ENCODE measurements around the gene BRAT1.

Gene BRAT1

GRCh38 chr7:2596464-2597272 lies 41.3 kb upstream of the BRAT1 start:
- no peak overlapping the region for H3K4me2 ChIP-seq
- H4K20me1 ChIP-seq (ENCODE audit: insufficient read depth) = no peaks in the 10 kb centered on the region
- H3K27ac ChIP-seq = no peak overlapping the region
- no peak overlapping the region for H2AFZ ChIP-seq (ENCODE audit: low read depth)
- peaks cover 3% of the 10 kb centered on the region; the same call in 1 of the 2 replicates for H3K36me3 ChIP-seq (ENCODE audit: insufficient read depth)
- TF ChIP-seq CTCF (conservative IDR thresholded peaks at IDR 0.05; ENCODE audit: low read depth, low read length) = no peak
- H3K4me3 ChIP-seq (IDR thresholded peaks at IDR 0.05; ENCODE audit: insufficient read depth, low read depth, low read length) = no peak overlapping the region
- H3K79me2 ChIP-seq (ENCODE audit: insufficient read depth, low read depth) = no peaks in the 10 kb centered on the region
- no peaks in the 10 kb centered on the region for H3K4me1 ChIP-seq (ENCODE audit: low read depth, poor library complexity, severe bottlenecking)
- H3K27me3 ChIP-seq (ENCODE audit: insufficient read depth, low read depth) = no peaks in the 10 kb centered on the region
- no peak overlapping the region for H3K9ac ChIP-seq

- no peak overlapping the region for H3K27ac ChIP-seq
- no peaks in the 10 kb centered on the region for H3K27me3 ChIP-seq (ENCODE audit: insufficient read depth, low read depth)
- H4K20me1 ChIP-seq (ENCODE audit: insufficient read depth) = no peaks in the 10 kb centered on the region
- no peak for TF ChIP-seq CTCF (conservative IDR thresholded peaks at IDR 0.05; ENCODE audit: low read depth, low read length)
- H2AFZ ChIP-seq (ENCODE audit: low read depth) = no peak overlapping the region
- no peak overlapping the region for H3K9ac ChIP-seq
- H3K36me3 ChIP-seq (ENCODE audit: insufficient read depth) = peaks cover 3% of the 10 kb centered on the region; the same call in 1 of the 2 replicates
- H3K4me3 ChIP-seq (IDR thresholded peaks at IDR 0.05; ENCODE audit: insufficient read depth, low read depth, low read length) = no peak overlapping the region
- no peaks in the 10 kb centered on the region for H3K79me2 ChIP-seq (ENCODE audit: insufficient read depth, low read depth)
- H3K4me1 ChIP-seq (ENCODE audit: low read depth, poor library complexity, severe bottlenecking) = no peaks in the 10 kb centered on the region
- no peak overlapping the region for H3K4me2 ChIP-seq
Measured at GRCh38 chr7:2595258-2595860, 40.0 kb upstream of the BRAT1 start.

- Histone ChIP-seq H3K79me2 (ENCODE audit: insufficient read depth, low read depth) (no peaks in the 10 kb centered on the region), H3K27me3 (ENCODE audit: insufficient read depth, low read depth) (no peaks in the 10 kb centered on the region), H3K4me3 (IDR thresholded peaks at IDR 0.05; ENCODE audit: insufficient read depth, low read depth, low read length) (no peak overlapping the region), H3K4me2 (no peak overlapping the region), H3K27ac (no peak overlapping the region), H4K20me1 (ENCODE audit: insufficient read depth) (no peaks in the 10 kb centered on the region), H3K36me3 (ENCODE audit: insufficient read depth) (peaks cover 3% of the 10 kb centered on the region; the same call in 1 of the 2 replicates), H2AFZ (ENCODE audit: low read depth) (no peak overlapping the region), H3K9ac (no peak overlapping the region), H3K4me1 (ENCODE audit: low read depth, poor library complexity, severe bottlenecking) (no peaks in the 10 kb centered on the region)
- no peak for TF ChIP-seq CTCF (conservative IDR thresholded peaks at IDR 0.05; ENCODE audit: low read depth, low read length)
Measured at GRCh38 chr7:2594599-2594998, 39.3 kb upstream of the BRAT1 start.

GRCh38 chr7:2593036-2593727 lies 37.9 kb upstream of the BRAT1 start:
- H3K4me3 ChIP-seq (IDR thresholded peaks at IDR 0.05; ENCODE audit: insufficient read depth, low read depth, low read length) = no peak overlapping the region
- H3K4me2 ChIP-seq = no peak overlapping the region
- H3K36me3 ChIP-seq (ENCODE audit: insufficient read depth) = peaks cover 3% of the 10 kb centered on the region; the same call in 1 of the 2 replicates
- H4K20me1 ChIP-seq (ENCODE audit: insufficient read depth) = no peaks in the 10 kb centered on the region
- no peaks in the 10 kb centered on the region for H3K79me2 ChIP-seq (ENCODE audit: insufficient read depth, low read depth)
- no peak overlapping the region for H3K27ac ChIP-seq
- no peak overlapping the region for H2AFZ ChIP-seq (ENCODE audit: low read depth)
- no peak overlapping the region for H3K9ac ChIP-seq
- H3K27me3 ChIP-seq (ENCODE audit: insufficient read depth, low read depth) = no peaks in the 10 kb centered on the region
- no peak for TF ChIP-seq CTCF (conservative IDR thresholded peaks at IDR 0.05; ENCODE audit: low read depth, low read length)
- no peaks in the 10 kb centered on the region for H3K4me1 ChIP-seq (ENCODE audit: low read depth, poor library complexity, severe bottlenecking)
